Cardiac muscle cell (in vitro differentiated cells and primary cell): ENCODE results near the gene BET1L. TPM values are rescaled to one million over a fixed set of nuclear protein-coding genes. Genes with fewer than 3 reads are reported as not detected.

Experiments used
- DNase-seq, 2 donors: peaks; one replicate each; pipeline versions ENCODE4 v3.0.0 to v3.0.0-alpha.2; 2010 to 2017; ENCODE audit warnings: low read depth in 1 of 2, low spot score in 1 of 2
- H3K27ac ChIP-seq: fragments of 200-600 bp; sonication (generic); 2 replicates; pipeline ENCODE4 v1.5.1; 2016
- H3K27me3 ChIP-seq: fragments of 200-600 bp; sonication (generic); 2 replicates; pipeline ENCODE4 v1.6.0; 2016; ENCODE audit warnings: control low read depth
- H3K36me3 ChIP-seq: fragments of 200-600 bp; sonication (generic); 2 replicates; pipeline ENCODE4 v1.5.1; 2016; ENCODE audit warnings: control low read depth
- H3K4me1 ChIP-seq: fragments of 200-600 bp; sonication (generic); 2 replicates; pipeline ENCODE4 v1.8.1; 2017; ENCODE audit warnings: low read depth, mild to moderate bottlenecking, mixed run types
- H3K4me3 ChIP-seq: fragments of 200-600 bp; sonication (generic); 2 replicates; pipeline ENCODE4 v1.5.1; 2016; ENCODE audit warnings: mild to moderate bottlenecking
- H3K9me3 ChIP-seq: fragments of 200-600 bp; sonication (generic); 2 replicates; pipeline ENCODE4 v1.5.1; 2017; ENCODE audit warnings: low read depth, mild to moderate bottlenecking, control low read depth
- CTCF ChIP-seq: IDR thresholded peaks from 2 replicates; pipeline ENCODE4 v1.5.1; 2012; ENCODE audit warnings: low read depth, mild to moderate bottlenecking, low read length
- polyA plus RNA-seq: library from polyadenylated mRNA; unstranded; fragments of >200 nt; fragmentation: Nextera tagmentation; extraction: Ambion mirVana; gene quantifications from 2 replicates; pipeline ENCODE4 v1.2.1, GENCODE V29; 2016
- total RNA-seq: library from RNA; depleted of rRNA; stranded (reverse); fragments of >200 nt; gene quantifications from 2 replicates; pipeline ENCODE4 v1.2.3, GENCODE V29; 2016

Gene BET1L
- total and polyA plus RNA-seq, 2 experiments from 2014 or later = 30.6 to 62.0 TPM

GRCh38 chr11:252666-253065 lies 45.5 kb upstream of the BET1L start:
- Histone ChIP-seq H3K4me3 (no peak overlapping the region), H3K36me3 (peaks cover 40% of the 10 kb centered on the region), H3K27me3 (no peaks in the 10 kb centered on the region), H3K27ac (no peak overlapping the region), H3K4me1 (peaks cover 5% of the 10 kb centered on the region), H3K9me3 (no peaks in the 10 kb centered on the region)
- no peak for TF ChIP-seq CTCF
- DNase-seq = no peak

GRCh38 chr11:251550-251949 lies 44.4 kb upstream of the BET1L start:
- no peak for DNase-seq
- no peaks in the 10 kb centered on the region for H3K4me1 ChIP-seq
- H3K36me3 ChIP-seq = peaks cover 47% of the 10 kb centered on the region
- no peaks in the 10 kb centered on the region for H3K27me3 ChIP-seq
- no peak overlapping the region for H3K4me3 ChIP-seq
- no peaks in the 10 kb centered on the region for H3K9me3 ChIP-seq
- H3K27ac ChIP-seq = no peak overlapping the region
- no peak for TF ChIP-seq CTCF

GRCh38 chr11:250740-251299 lies 43.6 kb upstream of the BET1L start:
- H3K27ac ChIP-seq = no peak overlapping the region
- no peaks in the 10 kb centered on the region for H3K9me3 ChIP-seq
- no peaks in the 10 kb centered on the region for H3K4me1 ChIP-seq
- peak; percentile 68 to 71 for DNase-seq
- H3K36me3 ChIP-seq = peaks cover 47% of the 10 kb centered on the region
- H3K4me3 ChIP-seq = no peak overlapping the region
- TF ChIP-seq CTCF = peak; percentile 67
- no peaks in the 10 kb centered on the region for H3K27me3 ChIP-seq

GRCh38 chr11:250274-250673 lies 43.1 kb upstream of the BET1L start:
- Histone ChIP-seq H3K9me3 (no peaks in the 10 kb centered on the region), H3K4me3 (no peak overlapping the region), H3K36me3 (peaks cover 48% of the 10 kb centered on the region), H3K27ac (no peak overlapping the region), H3K27me3 (no peaks in the 10 kb centered on the region), H3K4me1 (no peaks in the 10 kb centered on the region)
- TF ChIP-seq CTCF = no peak
- no peak for DNase-seq

- Histone ChIP-seq H3K4me3 (no peak overlapping the region), H3K4me1 (no peaks in the 10 kb centered on the region), H3K27me3 (no peaks in the 10 kb centered on the region), H3K9me3 (no peaks in the 10 kb centered on the region), H3K27ac (no peak overlapping the region), H3K36me3 (peaks cover 58% of the 10 kb centered on the region)
- no peak for DNase-seq
- TF ChIP-seq CTCF = no peak
These were observed 41.9 kb upstream of the BET1L start for GRCh38 chr11:249062-249461.
